H1 (cell line): ENCODE results near the gene RPL12. TPM values are rescaled to one million over a fixed set of nuclear protein-coding genes. Genes with fewer than 3 reads are reported as not detected.
A peak's percentile ranks its signal among the peaks of the same experiment; 100 is the strongest.

ENCODE experiments used
- polyA plus RNA-seq, 7 experiments: library from polyadenylated mRNA; depleted of rRNA in 3 of 7; stranded (reverse) in 5 of 7; unstranded in 2 of 7; fragments of >200 nt in 5 of 7; fragments of 200-250 nt in 2 of 7; gene quantifications; 1 replicate in 5 of 7; 2 replicates in 1 of 7; 4 replicates in 1 of 7; pipeline versions ENCODE4 v1.2.1 to v1.2.3, GENCODE V29; 2011 to 2013; ENCODE audit warnings: missing spikeins in 2 of 7, mixed read lengths in 2 of 7
- small RNA-seq: library from polyadenylated mRNA; stranded (forward); fragments of <200 nt; extraction: miRNeasy Mini kit (QIAGEN cat#:217004); gene quantifications from one replicate; pipeline ENCODE3, GENCODE V24; 2013; ENCODE audit not compliant: insufficient read depth
- total RNA-seq: library from RNA; stranded (reverse); fragmentation: NEBNext Ultra II Directional; extraction: Animal tissue kit (Norgen Biotek cat#: 25700); gene quantifications from 2 replicates; pipeline ENCODE4 v1.2.1, GENCODE V29; 2021

Gene RPL12
- total and polyA plus RNA-seq, 2 of the 8 experiments (the other 6 are each of a cell fraction or from before 2014, with no cell fraction given): 1,993 to 4,892 TPM

Small RNA genes lying within 50 kb of the gene (small RNA-seq; reads per million reads assigned to genes)
- gene RF00019: not detected
- 292 reads per million, percentile 98 among the genes with 10 or more reads in this experiment for gene SNORA65

Other genes starting within 250 kb of the RPL12 start
- gene GARNL3, start 186.6 kb downstream of the RPL12 start, total RNA-seq: 17.3 and 18.3 TPM in 2 replicates
- 5.2 and 6.5 TPM in 2 replicates for gene GARNL3, start 186.6 kb downstream of the RPL12 start, polyA plus RNA-seq (2011; rRNA removed)
- 24.6 and 25.6 TPM in 2 replicates for gene SLC2A8, start 54.2 kb downstream of the RPL12 start, total RNA-seq
- gene SLC2A8, start 54.2 kb downstream of the RPL12 start, polyA plus RNA-seq (2011; rRNA removed): 30.9 and 36.4 TPM in 2 replicates
- 7.4 and 7.6 TPM in 2 replicates for gene ZNF79, start 27.0 kb downstream of the RPL12 start, total RNA-seq
- 2.4 and 2.7 TPM in 2 replicates for gene ZNF79, start 27.0 kb downstream of the RPL12 start, polyA plus RNA-seq (2011; rRNA removed)
- 18.3 and 18.8 TPM in 2 replicates for gene LRSAM1, start 104 bp upstream of the RPL12 start, total RNA-seq
- 9.7 and 16.2 TPM in 2 replicates for gene LRSAM1, start 104 bp upstream of the RPL12 start, polyA plus RNA-seq (2011; rRNA removed)
- gene STXBP1, start 160.9 kb upstream of the RPL12 start, total RNA-seq: 60.9 and 61.9 TPM in 2 replicates
- 11.5 and 19.4 TPM in 2 replicates for gene STXBP1, start 160.9 kb upstream of the RPL12 start, polyA plus RNA-seq (2011; rRNA removed)